MV-4-11 (cell line): ENCODE measurements around the gene SLC6A19.
"Not testable (repeated sequence)": the region's sequence is repeated elsewhere in the genome, so short reads cannot be mapped to it uniquely, and the experiment has no call there.

ENCODE experiments used
- DNase-seq: peaks from one replicate; lab custom pipeline; 2025; lab: John Stamatoyannopoulos, UW

SLC6A19 gene

GRCh38 chr5:1201327-1202025 lies at the start of gene SLC6A19:
TSS of gene SLC6A19 (plus strand) at chr5:1201595. CDS start at chr5:1201651, 56 bp downstream.
- DNase-seq, result no peak

- no peak for DNase-seq
These were observed 49.2 kb upstream of the SLC6A19 start for GRCh38 chr5:1152156-1152555.

GRCh38 chr5:1152771-1153282 lies 48.6 kb upstream of the SLC6A19 start:
- no peak for DNase-seq

GRCh38 chr5:1153428-1153827 lies 48.0 kb upstream of the SLC6A19 start:
- DNase-seq, result no peak

GRCh38 chr5:1155191-1156032 lies 46.0 kb upstream of the SLC6A19 start:
- DNase-seq, result no peak

- no peak for DNase-seq
These were observed 45.2 kb upstream of the SLC6A19 start for GRCh38 chr5:1156033-1156753.

- DNase-seq, result no peak
These were observed 44.5 kb upstream of the SLC6A19 start for GRCh38 chr5:1156754-1157460.

- DNase-seq, result not testable (repeated sequence)
These were observed 43.9 kb upstream of the SLC6A19 start for GRCh38 chr5:1157461-1157986.

- DNase-seq, result no peak
These were observed 42.6 kb upstream of the SLC6A19 start for GRCh38 chr5:1158647-1159340.

- DNase-seq, result no peak
These were observed 42.1 kb upstream of the SLC6A19 start for GRCh38 chr5:1159341-1159675.

- DNase-seq, result no peak
These were observed 41.5 kb upstream of the SLC6A19 start for GRCh38 chr5:1159774-1160406.

- DNase-seq, result no peak
These were observed 40.1 kb upstream of the SLC6A19 start for GRCh38 chr5:1161108-1161832.

- DNase-seq, result no peak
These were observed 39.6 kb upstream of the SLC6A19 start for GRCh38 chr5:1161833-1162229.

GRCh38 chr5:1162276-1162675 lies 39.1 kb upstream of the SLC6A19 start:
- no peak for DNase-seq

GRCh38 chr5:1162751-1163150 lies 38.6 kb upstream of the SLC6A19 start:
- peak; percentile 57 for DNase-seq

- no peak for DNase-seq
These were observed 38.0 kb upstream of the SLC6A19 start for GRCh38 chr5:1163366-1163765.

GRCh38 chr5:1163879-1164278 lies 37.5 kb upstream of the SLC6A19 start:
- no peak for DNase-seq

GRCh38 chr5:1164696-1165630 lies 36.4 kb upstream of the SLC6A19 start:
- peak; percentile 65 for DNase-seq

- no peak for DNase-seq
These were observed 35.5 kb upstream of the SLC6A19 start for GRCh38 chr5:1165864-1166263.
